MM.1S (cell line): ENCODE results near the gene FAU.

Experiments used
- DNase-seq: peaks from one replicate; pipeline ENCODE4 v3.0.0-alpha.2; 2015
- H2AFZ ChIP-seq: fragments of 300-600 bp; sonication (generic); 2 replicates; pipeline ENCODE4 v1.6.0; 2016; ENCODE audit warnings: antibody characterized with exemption, low read length
- H3F3A ChIP-seq: fragments of 300-600 bp; sonication (generic); 2 replicates; pipeline ENCODE4 v1.6.1; 2016; ENCODE audit warnings: mild to moderate bottlenecking, antibody characterized with exemption, low read length, moderate library complexity, mixed read lengths; ENCODE audit not compliant: insufficient read depth
- H3K27ac ChIP-seq: fragments of 300-600 bp; sonication (generic); 2 replicates; pipeline ENCODE4 v1.5.1; 2016; ENCODE audit warnings: mild to moderate bottlenecking, low read length
- H3K27me3 ChIP-seq: fragments of 300-600 bp; sonication (generic); replicated peaks from 2 replicates; pipeline ENCODE4 v1.6.0; 2016; ENCODE audit warnings: low read length; ENCODE audit not compliant: insufficient read depth
- H3K36me3 ChIP-seq: fragments of 300-600 bp; sonication (generic); replicated peaks from 2 replicates; pipeline ENCODE4 v1.6.1; 2016; ENCODE audit warnings: mild to moderate bottlenecking, low read length, mixed read lengths; ENCODE audit not compliant: insufficient read depth
- H3K4me1 ChIP-seq: fragments of 300-600 bp; sonication (generic); 2 replicates; pipeline ENCODE4 v1.6.1; 2016; ENCODE audit warnings: low read length, mixed read lengths
- H3K4me2 ChIP-seq: fragments of 300-600 bp; sonication (generic); 2 replicates; pipeline ENCODE4 v1.6.0; 2016; ENCODE audit warnings: low read depth, low read length
- H3K4me3 ChIP-seq: fragments of 300-600 bp; sonication (generic); 2 replicates; pipeline ENCODE4 v1.5.1; 2016; ENCODE audit warnings: low read length, mixed read lengths
- H3K79me2 ChIP-seq: fragments of 300-600 bp; sonication (generic); 2 replicates; pipeline ENCODE4 v1.6.1; 2016; ENCODE audit warnings: mixed run types, low read length, mixed read lengths
- H3K9ac ChIP-seq: fragments of 300-600 bp; sonication (generic); 2 replicates; pipeline ENCODE4 v1.6.1; 2016; ENCODE audit warnings: low read length, mixed read lengths
- H3K9me2 ChIP-seq: fragments of 300-600 bp; sonication (generic); replicated peaks from 2 replicates; pipeline ENCODE4 v1.6.1; 2016; ENCODE audit warnings: mild to moderate bottlenecking, low read length, mixed read lengths; ENCODE audit not compliant: insufficient read depth
- H3K9me3 ChIP-seq: fragments of 300-600 bp; sonication (generic); replicated peaks from 2 replicates; pipeline ENCODE4 v1.6.1; 2016; ENCODE audit warnings: mild to moderate bottlenecking, low read length, mixed read lengths; ENCODE audit not compliant: insufficient read depth
- H4K20me1 ChIP-seq: fragments of 300-600 bp; sonication (generic); 2 replicates; pipeline ENCODE4 v1.6.1; 2016; ENCODE audit warnings: mild to moderate bottlenecking, low read length, moderate library complexity, mixed read lengths; ENCODE audit not compliant: insufficient read depth
- CTCF ChIP-seq: fragments of 300-600 bp; sonication (generic); IDR thresholded peaks from 2 replicates; pipeline ENCODE4 v1.5.1; 2016; ENCODE audit warnings: antibody characterized with exemption, low read length, mixed read lengths
- EZH2 ChIP-seq: fragments of 300-600 bp; sonication (generic); optimal IDR thresholded peaks from 2 replicates; pipeline ENCODE3; 2017; ENCODE audit warnings: low read depth, mild to moderate bottlenecking, antibody characterized with exemption, low read length, mixed read lengths
- EZH2phosphoT487 ChIP-seq: fragments of 300-600 bp; sonication (generic); IDR thresholded peaks from 2 replicates; pipeline ENCODE4 v1.6.1; 2018; ENCODE audit warnings: antibody characterized with exemption, low read length

Gene FAU

GRCh38 chr11:65134240-65134951 is 12.5 kb upstream of the FAU start, which contains the start of gene SYVN1:
Gene SYVN1, minus strand, starts transcription at chr11:65134519. Its CDS starts 918 bp downstream, at chr11:65133601.
- peaks cover 15% of the 10 kb centered on the region for H3K4me1 ChIP-seq
- peak within 1 kb of the TSS; percentile 75 for H2AFZ ChIP-seq

GRCh38 chr11:65133724-65134123 is 11.8 kb upstream of the FAU start:
- H3K4me1 ChIP-seq, result peaks cover 15% of the 10 kb centered on the region
- peak overlapping the region; percentile 97 for H3K27ac ChIP-seq
- H3K27me3 ChIP-seq, result no peaks in the 10 kb centered on the region
- peak overlapping the region; percentile 95 for H3K4me3 ChIP-seq
- TF ChIP-seq EZH2phosphoT487, result no peak
- TF ChIP-seq CTCF, result no peak
- TF ChIP-seq EZH2, result no peak
- H3K9me3 ChIP-seq, result no peaks in the 10 kb centered on the region
- H3F3A ChIP-seq, result peaks cover 42% of the 10 kb centered on the region
- H3K9me2 ChIP-seq, result no peaks in the 10 kb centered on the region
- H3K9ac ChIP-seq, result peak overlapping the region; percentile 99
- no peak for DNase-seq
- H3K36me3 ChIP-seq, result peaks cover 15% of the 10 kb centered on the region
- H3K4me2 ChIP-seq, result peak overlapping the region; percentile 90
- peak overlapping the region; percentile 75; the same call in 1 of the 2 replicates for H2AFZ ChIP-seq
- peaks cover 59% of the 10 kb centered on the region for H3K79me2 ChIP-seq
- no peaks in the 10 kb centered on the region for H4K20me1 ChIP-seq

More at GRCh38 chr11:65134240-65134951, 12.5 kb upstream of the FAU start, which contains the start of gene SYVN1:
- Histone ChIP-seq H3K79me2 (peaks cover 54% of the 10 kb centered on the region), H3K9ac (peak within 1 kb of the TSS; percentile 99), H3K4me2 (peak within 1 kb of the TSS; percentile 90), H3K27me3 (no peaks in the 10 kb centered on the region), H3K36me3 (peaks cover 12% of the 10 kb centered on the region), H4K20me1 (no peaks in the 10 kb centered on the region), H3K9me2 (no peaks in the 10 kb centered on the region), H3K27ac (peak within 1 kb of the TSS; percentile 97), H3F3A (peaks cover 36% of the 10 kb centered on the region), H3K4me3 (peak within 1 kb of the TSS; percentile 95), H3K9me3 (no peaks in the 10 kb centered on the region)
- TF ChIP-seq EZH2phosphoT487, result no peak
- DNase-seq, result peak; percentile 91

- Histone ChIP-seq H3K9me3 (no peaks in the 10 kb centered on the region), H3K9me2 (no peaks in the 10 kb centered on the region), H3K36me3 (peaks cover 15% of the 10 kb centered on the region), H3K4me2 (peak overlapping the region; percentile 90), H3K9ac (peak overlapping the region; percentile 99), H3K79me2 (peaks cover 65% of the 10 kb centered on the region), H3K27me3 (no peaks in the 10 kb centered on the region), H3K4me1 (peaks cover 15% of the 10 kb centered on the region), H3K27ac (peak overlapping the region; percentile 97), H2AFZ (no peak overlapping the region), H3K4me3 (peak overlapping the region; percentile 95), H4K20me1 (no peaks in the 10 kb centered on the region), H3F3A (peaks cover 48% of the 10 kb centered on the region)
- TF ChIP-seq EZH2phosphoT487, result no peak
- no peak for TF ChIP-seq CTCF
- TF ChIP-seq EZH2, result no peak
- DNase-seq, result peak; percentile 89
Observed at GRCh38 chr11:65132988-65133700, 11.2 kb upstream of the FAU start.
